Neural crest cell (in vitro differentiated cells): ENCODE data around the gene AXIN1. TPM values are rescaled to one million over a fixed set of nuclear protein-coding genes. Genes with fewer than 3 reads are reported as not detected.

Experiments
- DNase-seq: peaks from one replicate; pipeline ENCODE4 v3.0.0; 2021; ENCODE audit warnings: low read depth, mixed read lengths, low spot score
- H3K27ac Mint-ChIP-seq: one replicate; pipeline ENCODE4 v1.8.0; 2021; ENCODE audit warnings: mild to moderate bottlenecking, mixed read lengths; ENCODE audit not compliant: unreplicated experiment
- H3K27me3 Mint-ChIP-seq: 2 replicates; pipeline ENCODE4 v1.8.0; 2021; ENCODE audit warnings: low read depth, mild to moderate bottlenecking, mixed read lengths
- H3K36me3 Mint-ChIP-seq: 2 replicates; pipeline ENCODE4 v1.8.0; 2021; ENCODE audit warnings: low read depth, mild to moderate bottlenecking, mixed read lengths
- H3K4me1 Mint-ChIP-seq: 2 replicates; pipeline ENCODE4 v1.8.0; 2021; ENCODE audit warnings: mixed read lengths
- H3K4me3 Mint-ChIP-seq: one replicate; pipeline ENCODE4 v1.8.0; 2021; ENCODE audit warnings: mild to moderate bottlenecking, mixed read lengths
- H3K9me3 Mint-ChIP-seq: 2 replicates; pipeline ENCODE4 v1.8.0; 2021; ENCODE audit warnings: mixed read lengths
- total RNA-seq: library from RNA; stranded (reverse); gene quantifications from 2 replicates; pipeline ENCODE4 v1.2.1, GENCODE V29; 2021
- TF ChIP-seq, protein P1 (sequence below): fragments of 200-600 bp; sonication (generic); conservative IDR thresholded peaks from 2 replicates; pipeline ENCODE4 v1.5.0; 2021; ENCODE audit warnings: antibody characterized with exemption, mild to moderate bottlenecking

AXIN1 gene
- total RNA-seq, 1 donor from 2014 or later: 38.2 TPM

DNA sequence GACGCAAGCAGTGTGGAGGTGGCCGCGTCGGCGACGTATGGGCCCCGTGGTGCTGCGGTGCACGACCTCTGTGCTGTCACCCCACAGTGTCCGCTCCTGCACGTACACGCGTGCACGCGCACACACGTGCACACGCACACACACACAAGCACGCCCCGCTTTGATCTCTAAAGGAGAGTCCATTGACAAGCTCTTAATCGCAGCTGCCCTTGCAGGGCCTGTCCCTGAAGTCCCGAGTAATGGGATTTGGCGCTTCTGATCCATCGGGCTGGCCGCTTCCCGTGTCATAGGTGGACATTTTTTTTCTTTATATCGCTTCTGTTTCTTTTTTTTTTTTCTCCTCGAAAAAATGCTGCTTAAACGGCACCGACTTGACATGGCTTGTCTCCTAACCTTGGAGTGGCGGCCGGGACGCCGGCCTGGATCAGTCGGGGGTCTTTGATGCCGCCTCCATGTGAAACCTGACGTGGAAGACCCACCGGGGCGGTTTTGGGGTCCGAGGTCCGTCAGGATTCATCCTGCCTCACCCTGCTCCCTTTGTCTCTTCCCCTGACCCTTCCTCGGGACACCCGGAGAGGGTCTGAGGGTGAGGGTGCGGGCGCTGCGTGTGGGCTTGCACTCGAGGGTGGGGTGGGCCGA lies 8.3 kb upstream of the AXIN1 start:
- TF ChIP-seq, protein P1, sequence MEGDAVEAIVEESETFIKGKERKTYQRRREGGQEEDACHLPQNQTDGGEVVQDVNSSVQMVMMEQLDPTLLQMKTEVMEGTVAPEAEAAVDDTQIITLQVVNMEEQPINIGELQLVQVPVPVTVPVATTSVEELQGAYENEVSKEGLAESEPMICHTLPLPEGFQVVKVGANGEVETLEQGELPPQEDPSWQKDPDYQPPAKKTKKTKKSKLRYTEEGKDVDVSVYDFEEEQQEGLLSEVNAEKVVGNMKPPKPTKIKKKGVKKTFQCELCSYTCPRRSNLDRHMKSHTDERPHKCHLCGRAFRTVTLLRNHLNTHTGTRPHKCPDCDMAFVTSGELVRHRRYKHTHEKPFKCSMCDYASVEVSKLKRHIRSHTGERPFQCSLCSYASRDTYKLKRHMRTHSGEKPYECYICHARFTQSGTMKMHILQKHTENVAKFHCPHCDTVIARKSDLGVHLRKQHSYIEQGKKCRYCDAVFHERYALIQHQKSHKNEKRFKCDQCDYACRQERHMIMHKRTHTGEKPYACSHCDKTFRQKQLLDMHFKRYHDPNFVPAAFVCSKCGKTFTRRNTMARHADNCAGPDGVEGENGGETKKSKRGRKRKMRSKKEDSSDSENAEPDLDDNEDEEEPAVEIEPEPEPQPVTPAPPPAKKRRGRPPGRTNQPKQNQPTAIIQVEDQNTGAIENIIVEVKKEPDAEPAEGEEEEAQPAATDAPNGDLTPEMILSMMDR: no peak
- no peak for DNase-seq
- Mint-ChIP-seq H3K27me3 (peaks cover 5% of the 10 kb centered on the region), H3K27ac (peak overlapping the region; percentile 57), H3K4me1 (peaks cover 5% of the 10 kb centered on the region), H3K4me3 (no peak overlapping the region), H3K36me3 (no peaks in the 10 kb centered on the region), H3K9me3 (no peaks in the 10 kb centered on the region)

DNA sequence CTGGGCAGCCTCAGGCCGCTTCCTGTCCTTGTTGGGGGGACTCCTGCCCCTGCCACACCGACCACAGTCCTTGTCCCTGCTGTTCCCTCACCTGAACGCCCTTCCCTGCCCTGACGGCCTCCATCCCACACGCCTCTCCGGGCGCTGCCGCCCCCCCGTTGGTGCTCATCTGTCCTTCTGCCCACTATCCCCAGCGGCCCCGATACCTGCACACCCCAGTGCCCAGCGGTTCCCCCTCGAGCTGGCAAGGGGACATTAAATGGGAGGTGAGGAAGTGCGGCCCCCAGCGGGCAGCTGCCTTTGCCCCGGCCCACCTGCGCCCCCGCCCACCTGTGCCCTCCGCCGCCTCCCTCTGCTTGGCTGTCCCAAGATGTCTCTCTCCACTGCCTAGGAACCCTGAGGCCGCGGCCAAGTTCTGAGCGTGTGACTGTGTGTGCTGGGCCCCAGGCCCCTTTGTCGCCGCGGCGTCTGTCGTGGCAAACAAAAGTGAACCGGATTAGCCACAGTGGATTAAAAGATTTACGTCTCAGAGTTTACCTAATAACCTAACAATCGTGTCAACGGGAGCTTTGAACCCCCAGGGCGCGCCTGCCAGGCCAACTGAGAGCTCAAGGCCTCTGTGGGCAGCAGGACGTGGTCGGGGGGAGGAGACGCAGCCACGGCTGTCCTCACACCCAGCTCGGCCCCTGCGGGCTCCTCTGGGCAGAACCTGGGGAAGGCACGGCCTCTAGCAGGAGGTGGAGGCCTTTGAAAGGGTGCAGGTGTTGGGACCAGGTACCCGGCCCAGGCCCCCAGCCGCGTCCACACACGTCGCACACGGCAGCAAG lies 7.6 kb upstream of the AXIN1 start:
- no peak for DNase-seq
- H3K9me3 Mint-ChIP-seq: no peaks in the 10 kb centered on the region
- TF ChIP-seq, protein P1: no peak
- H3K27me3 Mint-ChIP-seq: peaks cover 5% of the 10 kb centered on the region
- no peak overlapping the region for H3K4me3 Mint-ChIP-seq
- peaks cover 5% of the 10 kb centered on the region for H3K4me1 Mint-ChIP-seq
- H3K36me3 Mint-ChIP-seq: no peaks in the 10 kb centered on the region
- no peak overlapping the region for H3K27ac Mint-ChIP-seq

DNA sequence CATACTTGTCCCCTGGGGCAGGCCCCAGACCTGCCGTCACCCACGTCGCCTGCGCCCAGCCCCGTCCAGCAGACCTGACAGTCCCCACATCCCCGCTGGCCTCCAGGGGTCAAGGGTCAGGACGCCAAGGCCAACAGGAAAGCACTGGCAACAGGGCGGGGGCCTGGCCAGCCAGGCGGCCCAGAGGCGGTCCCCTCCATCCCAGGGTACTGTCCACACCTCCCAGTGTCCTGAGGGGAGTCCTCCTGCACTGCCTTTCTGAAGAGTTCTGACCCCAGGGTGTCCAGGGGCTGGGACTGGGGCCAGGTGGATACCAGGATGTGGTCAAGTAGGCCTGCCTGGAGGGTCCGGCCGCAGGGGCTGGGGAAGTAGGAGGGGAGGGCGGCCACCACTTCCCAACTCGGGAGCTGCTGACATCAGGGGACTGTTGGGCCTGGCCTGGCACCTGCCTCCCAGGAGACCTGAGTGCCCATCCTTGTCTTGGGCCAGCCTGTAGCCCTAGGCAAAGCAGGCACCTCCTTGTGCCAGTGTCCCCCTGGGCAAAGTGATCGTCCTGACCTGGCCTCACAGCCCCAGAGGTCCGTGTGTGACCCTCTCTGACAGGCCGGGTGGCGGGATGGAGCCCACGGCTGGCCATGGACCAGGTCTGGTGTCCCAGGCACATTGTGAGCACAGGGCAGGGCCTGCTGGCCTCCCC lies 6.7 kb upstream of the AXIN1 start:
- TF ChIP-seq, protein P1: no peak
- Mint-ChIP-seq H3K4me1 (peaks cover 5% of the 10 kb centered on the region), H3K36me3 (no peaks in the 10 kb centered on the region), H3K9me3 (no peaks in the 10 kb centered on the region), H3K27me3 (peaks cover 5% of the 10 kb centered on the region), H3K27ac (no peak overlapping the region), H3K4me3 (no peak overlapping the region)
- DNase-seq: no peak

DNA sequence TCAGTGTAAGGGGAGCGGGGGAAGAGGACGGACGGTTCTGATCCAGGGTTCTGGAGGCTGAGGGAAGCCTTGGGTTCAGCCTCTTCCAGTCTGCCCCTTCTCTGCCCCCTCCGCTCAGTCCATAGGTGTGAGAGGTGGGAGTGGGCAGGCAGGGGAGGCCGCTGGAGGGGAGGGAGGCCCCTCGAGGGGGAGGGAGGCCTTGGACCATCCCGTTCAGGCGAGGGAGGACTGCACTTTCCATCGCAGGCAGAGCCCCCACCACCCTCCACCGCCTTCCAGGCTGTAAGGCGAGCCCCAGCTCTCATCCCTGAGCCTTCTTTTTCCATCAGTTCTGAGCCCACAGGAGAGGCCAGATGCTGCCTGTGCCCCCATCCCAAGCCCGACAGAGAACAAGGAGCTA lies 4.2 kb upstream of the AXIN1 start:
- Mint-ChIP-seq H3K27me3 (no peaks in the 10 kb centered on the region), H3K36me3 (no peaks in the 10 kb centered on the region), H3K9me3 (no peaks in the 10 kb centered on the region), H3K27ac (no peak overlapping the region), H3K4me3 (no peak overlapping the region), H3K4me1 (no peaks in the 10 kb centered on the region)
- TF ChIP-seq, protein P1: no peak
- DNase-seq: no peak

DNA sequence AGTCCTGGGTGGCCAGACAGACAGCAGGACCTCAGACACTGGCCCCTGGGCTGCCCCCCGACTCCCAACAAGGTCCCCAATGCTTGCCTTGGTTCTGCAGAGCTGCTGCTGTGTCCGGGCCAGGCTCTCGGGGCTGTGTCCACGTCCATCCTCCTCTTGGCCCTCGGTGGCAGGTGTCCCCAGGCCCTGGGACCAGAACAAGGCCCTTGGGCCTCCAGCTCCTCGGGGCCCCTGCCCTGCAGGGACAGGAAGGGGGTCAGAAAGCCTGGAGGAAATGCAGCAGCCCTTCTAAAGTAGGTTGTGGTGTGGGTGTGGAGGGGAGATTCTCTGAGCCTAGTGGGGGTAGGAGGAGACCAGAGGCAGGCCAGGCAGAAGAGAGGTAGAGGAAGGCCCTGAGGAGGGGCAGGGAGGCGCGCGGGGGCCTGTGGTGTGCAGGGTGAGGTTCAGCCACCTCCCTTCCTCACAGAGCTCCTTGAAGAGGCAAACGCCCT lies 2.5 kb upstream of the AXIN1 start:
- TF ChIP-seq, protein P1: no peak
- Mint-ChIP-seq H3K9me3 (no peaks in the 10 kb centered on the region), H3K27me3 (no peaks in the 10 kb centered on the region), H3K36me3 (peaks cover 3% of the 10 kb centered on the region), H3K4me3 (no peak overlapping the region), H3K4me1 (peaks cover 7% of the 10 kb centered on the region), H3K27ac (no peak overlapping the region)
- DNase-seq: no peak
